Prostate gland (tissue), 2 donors: ENCODE data around the gene TBC1D14. TPM values are rescaled to one million over a fixed set of nuclear protein-coding genes. Genes with fewer than 3 reads are reported as not detected.
A peak's percentile ranks its signal among the peaks of the same experiment; 100 is the strongest.

Experiments
- DNase-seq: peaks from one replicate; pipeline ENCODE4 v3.0.0-alpha.2; 2019; ENCODE audit warnings: low spot score
- H3K27ac ChIP-seq, 2 donors: fragments of 200-600 bp; sonication (generic); 2 replicates each; pipeline ENCODE4 v1.5.1; 2017 to 2019
- H3K27me3 ChIP-seq: fragments of 200-600 bp; sonication (generic); replicated peaks from 2 replicates; pipeline ENCODE4 v1.5.1; 2019; ENCODE audit not compliant: insufficient read depth
- H3K36me3 ChIP-seq, 2 donors: fragments of 200-600 bp; sonication (generic); 1 replicate in 1 of 2; 2 replicates in 1 of 2; pipeline versions ENCODE4 v1.5.1 to v1.8.1; 2017 to 2019
- H3K4me1 ChIP-seq: fragments of 200-600 bp; sonication (generic); replicated peaks from 2 replicates; pipeline ENCODE4 v1.5.1; 2019
- H3K4me3 ChIP-seq, 2 donors: fragments of 200-600 bp; sonication (generic); 2 replicates each; pipeline ENCODE4 v1.5.1; 2017 to 2019
- H3K9me3 ChIP-seq: fragments of 200-600 bp; sonication (generic); 2 replicates; pipeline ENCODE4 v1.5.1; 2017
- POLR2A ChIP-seq: fragments of 450-650 bp; IDR thresholded peaks from one replicate; pipeline ENCODE4 v1.6.1; 2016; ENCODE audit warnings: antibody characterized with exemption, mild to moderate bottlenecking
- POLR2AphosphoS5 ChIP-seq: sonication (generic); formaldehyde crosslinking; IDR thresholded peaks from one replicate; pipeline ENCODE4 v1.6.1; 2017; ENCODE audit warnings: antibody characterized with exemption
- whole genome bisulfite sequencing: methylation state at CpG from one replicate; pipeline ENCODE4 v1.1.5; 2018; 5-methylcytosine and 5-hydroxymethylcytosine counted together
- intact Hi-C: fragments of 100-400 bp; cut with DNase I; formaldehyde crosslinking; loops from one replicate; pipeline ENCODE4 v1.14.2; 2022
- total RNA-seq, 2 donors: library from RNA; depleted of rRNA; stranded (reverse); fragments of >200 nt; gene quantifications; one replicate each; pipeline ENCODE4 v1.1.0, GENCODE V29; 2016
- TF ChIP-seq, protein P1 (sequence below), 4 experiments: fragments of 200-600 bp in 2 of 4; fragments of 450-650 bp in 2 of 4; sonication (generic) in 2 of 4; IDR thresholded peaks; 1 replicate in 3 of 4; 2 replicates in 1 of 4; pipeline ENCODE4 v1.5.1; 2016 to 2019; ENCODE audit warnings: antibody characterized with exemption in 4 of 4, mild to moderate bottlenecking in 2 of 4, moderate library complexity in 2 of 4

The TBC1D14 gene
- total RNA-seq, 2 donors from 2014 or later, result 56.2 to 90.5 TPM

DNA sequence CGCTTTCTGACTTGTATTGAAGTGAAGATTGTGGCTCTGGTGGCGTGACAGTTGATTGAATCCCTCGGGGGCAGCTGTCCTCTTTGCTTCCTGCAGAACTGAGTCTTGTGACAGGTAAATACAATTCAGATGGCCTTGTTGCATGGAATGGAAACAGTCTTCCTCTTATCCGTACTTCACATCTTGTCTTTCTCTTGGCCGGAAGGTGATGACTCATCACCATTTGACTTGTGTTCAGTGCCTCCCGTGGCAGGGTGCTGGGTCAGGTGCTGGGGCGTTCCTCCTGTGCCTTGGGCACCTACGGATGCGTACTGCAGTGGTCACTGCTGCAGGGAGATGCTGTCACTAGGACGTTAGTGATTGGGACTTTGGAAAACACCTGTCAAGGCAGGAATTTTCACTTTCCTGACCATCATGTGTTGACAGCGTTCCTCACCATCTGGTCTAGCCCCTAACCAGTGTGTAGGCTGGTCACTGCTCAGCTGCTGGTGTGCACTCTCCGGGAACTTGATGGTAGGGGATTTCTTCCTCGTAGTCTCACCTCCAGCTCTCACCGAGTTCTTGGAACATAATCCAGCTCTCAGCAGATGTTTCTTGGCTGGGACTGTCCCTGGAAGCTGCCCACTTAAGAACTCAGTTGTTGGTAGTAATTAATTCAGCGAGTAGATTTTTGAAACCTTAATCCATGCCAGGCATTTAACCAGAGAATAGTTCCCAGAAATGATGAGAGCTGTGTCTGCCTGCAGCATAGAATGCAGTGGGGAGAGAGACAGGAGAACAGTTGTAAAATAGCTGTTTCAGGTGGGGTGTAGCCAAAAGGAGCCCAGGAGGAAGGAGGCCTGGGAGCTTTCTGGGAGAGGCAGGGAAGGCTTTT lies 7.2 kb downstream of the TBC1D14 start:
- TF ChIP-seq, protein P1, sequence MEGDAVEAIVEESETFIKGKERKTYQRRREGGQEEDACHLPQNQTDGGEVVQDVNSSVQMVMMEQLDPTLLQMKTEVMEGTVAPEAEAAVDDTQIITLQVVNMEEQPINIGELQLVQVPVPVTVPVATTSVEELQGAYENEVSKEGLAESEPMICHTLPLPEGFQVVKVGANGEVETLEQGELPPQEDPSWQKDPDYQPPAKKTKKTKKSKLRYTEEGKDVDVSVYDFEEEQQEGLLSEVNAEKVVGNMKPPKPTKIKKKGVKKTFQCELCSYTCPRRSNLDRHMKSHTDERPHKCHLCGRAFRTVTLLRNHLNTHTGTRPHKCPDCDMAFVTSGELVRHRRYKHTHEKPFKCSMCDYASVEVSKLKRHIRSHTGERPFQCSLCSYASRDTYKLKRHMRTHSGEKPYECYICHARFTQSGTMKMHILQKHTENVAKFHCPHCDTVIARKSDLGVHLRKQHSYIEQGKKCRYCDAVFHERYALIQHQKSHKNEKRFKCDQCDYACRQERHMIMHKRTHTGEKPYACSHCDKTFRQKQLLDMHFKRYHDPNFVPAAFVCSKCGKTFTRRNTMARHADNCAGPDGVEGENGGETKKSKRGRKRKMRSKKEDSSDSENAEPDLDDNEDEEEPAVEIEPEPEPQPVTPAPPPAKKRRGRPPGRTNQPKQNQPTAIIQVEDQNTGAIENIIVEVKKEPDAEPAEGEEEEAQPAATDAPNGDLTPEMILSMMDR (IDR thresholded peaks at IDR 0.05), result no peak
- TF ChIP-seq POLR2AphosphoS5 (peak; percentile 51), POLR2A (no peak)
- 37% methylated on average over 15 of the region's 15 CpGs for WGBS
- no peaks in the 10 kb centered on the region for H3K27me3 ChIP-seq
- DNase-seq, result peak; percentile 43
- intact Hi-C loops, result no loop called here
- no peak overlapping the region for H3K4me3 ChIP-seq
- H3K27ac ChIP-seq, result peak overlapping the region; percentile 44 to 57
- H3K4me1 ChIP-seq, result peaks cover 17% of the 10 kb centered on the region
- no peaks in the 10 kb centered on the region for H3K36me3 ChIP-seq
- no peaks in the 10 kb centered on the region for H3K9me3 ChIP-seq

DNA sequence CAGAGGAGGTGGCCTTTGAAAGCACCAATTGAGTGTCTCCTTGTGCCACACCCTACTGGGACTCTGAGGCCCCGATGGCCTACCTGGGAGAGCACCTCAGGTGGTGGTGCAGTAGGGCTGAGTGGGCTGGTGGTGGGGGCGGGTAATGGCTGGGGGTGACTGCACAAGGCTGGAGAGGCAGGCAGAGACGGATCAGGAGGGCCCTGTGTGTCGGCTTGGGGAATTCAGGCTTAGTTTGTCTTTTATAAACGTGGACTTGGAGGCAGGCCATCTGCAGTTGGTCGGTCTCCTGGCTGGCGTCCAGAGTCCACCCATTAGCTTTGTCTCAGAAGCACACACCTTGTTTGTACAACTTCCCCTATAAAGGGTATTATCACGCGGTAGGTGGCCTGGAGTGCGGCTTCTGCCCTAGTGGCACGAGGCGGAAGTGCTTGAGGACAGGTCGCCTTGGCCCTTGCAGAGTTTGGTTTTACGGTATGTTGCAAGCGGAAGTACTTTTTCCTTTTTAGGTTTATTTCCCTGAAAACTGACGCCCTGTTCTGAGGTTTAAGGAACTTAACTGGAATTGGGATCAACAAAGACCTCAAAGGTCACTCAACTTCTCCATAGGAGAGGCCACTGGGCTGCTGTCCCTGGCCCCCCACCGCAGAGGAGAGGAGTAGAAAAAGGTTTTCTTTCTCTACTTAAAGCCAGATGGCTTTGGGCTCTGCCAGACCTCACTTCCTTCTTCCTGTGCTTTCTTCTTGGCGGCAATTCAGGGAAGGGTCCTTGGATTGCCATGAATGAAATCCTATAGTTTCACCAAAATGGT lies 8.0 kb downstream of the TBC1D14 start:
- Histone ChIP-seq H3K27ac (peak overlapping the region; percentile 44 to 57), H3K4me1 (peaks cover 17% of the 10 kb centered on the region), H3K36me3 (no peaks in the 10 kb centered on the region), H3K9me3 (no peaks in the 10 kb centered on the region), H3K4me3 (no peak overlapping the region), H3K27me3 (no peaks in the 10 kb centered on the region)
- intact Hi-C loops, result no loop called here
- peak; percentile 78 for DNase-seq
- TF ChIP-seq POLR2AphosphoS5 (peak; percentile 81), POLR2A (no peak)
- TF ChIP-seq, protein P1 (IDR thresholded peaks at IDR 0.05), result peak in 3 of 4 experiments; percentile 40 to 73 (median 59)
- WGBS, result 19% methylated on average over 18 of the region's 18 CpGs

DNA sequence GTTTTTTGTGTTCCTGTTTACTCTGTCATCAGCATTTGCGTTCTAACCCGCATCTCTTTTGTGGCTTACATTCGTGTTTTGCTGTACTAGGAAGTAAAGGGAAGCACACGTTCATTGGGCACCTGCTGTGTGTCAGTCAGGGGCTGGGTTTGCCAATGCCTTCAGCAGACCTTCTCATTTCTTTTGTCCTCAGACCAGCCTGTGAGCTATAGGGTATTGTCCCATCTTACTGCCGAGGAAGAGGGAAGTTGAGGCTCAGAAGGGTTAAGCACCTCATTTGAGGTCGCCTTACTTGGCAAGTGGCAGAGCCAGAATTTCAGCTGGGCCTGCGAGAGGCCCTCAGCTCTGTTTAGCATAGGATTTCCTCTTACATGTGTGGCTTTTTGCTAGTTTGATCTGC lies 8.7 kb downstream of the TBC1D14 start:
- no peaks in the 10 kb centered on the region for H3K27me3 ChIP-seq
- intact Hi-C loops, result no loop called here
- H3K9me3 ChIP-seq, result no peaks in the 10 kb centered on the region
- 28% methylated on average over 7 of the region's 7 CpGs for WGBS
- TF ChIP-seq POLR2A, result no peak
- TF ChIP-seq, protein P1 (IDR thresholded peaks at IDR 0.05), result no peak
- TF ChIP-seq POLR2AphosphoS5, result no peak
- H3K36me3 ChIP-seq, result peaks cover 0 to 1% of the 10 kb centered on the region in 2 donors
- H3K4me3 ChIP-seq, result no peak overlapping the region
- H3K27ac ChIP-seq, result peak overlapping the region; percentile 44 to 57
- no peak for DNase-seq
- H3K4me1 ChIP-seq, result peaks cover 17% of the 10 kb centered on the region

DNA sequence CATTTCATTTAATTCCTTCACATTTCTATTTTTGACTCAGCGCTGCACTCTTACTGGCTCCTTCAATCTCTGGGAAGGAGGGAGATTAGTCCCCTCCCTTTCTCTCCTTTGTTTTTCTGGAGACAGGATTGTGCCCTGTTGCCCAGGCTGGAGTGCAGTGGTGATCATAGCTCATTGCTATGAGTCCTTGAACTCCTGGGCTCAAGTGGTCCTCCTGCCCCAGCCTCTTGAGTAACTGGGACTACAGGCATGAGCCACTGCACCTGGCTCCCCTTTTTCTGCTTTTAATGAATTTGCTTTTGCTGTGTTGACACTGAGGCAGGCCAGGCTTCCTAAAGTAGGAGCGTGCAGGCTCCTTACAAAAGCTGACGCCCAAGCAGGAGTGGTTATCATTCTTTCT lies 10.5 kb downstream of the TBC1D14 start:
- Histone ChIP-seq H3K27me3 (no peaks in the 10 kb centered on the region), H3K9me3 (no peaks in the 10 kb centered on the region), H3K4me1 (peaks cover 17% of the 10 kb centered on the region), H3K36me3 (peaks cover 0 to 6% of the 10 kb centered on the region in 2 donors), H3K27ac (no peak overlapping the region), H3K4me3 (no peak overlapping the region)
- no peak for DNase-seq
- intact Hi-C loops, result no loop called here
- WGBS, result 62% methylated on average over 3 of the region's 3 CpGs
- no peak for TF ChIP-seq POLR2AphosphoS5
- TF ChIP-seq, protein P1 (IDR thresholded peaks at IDR 0.05), result no peak
- no peak for TF ChIP-seq POLR2A
